Measurements from ENCODE around the gene EFNB2.

DNA sequence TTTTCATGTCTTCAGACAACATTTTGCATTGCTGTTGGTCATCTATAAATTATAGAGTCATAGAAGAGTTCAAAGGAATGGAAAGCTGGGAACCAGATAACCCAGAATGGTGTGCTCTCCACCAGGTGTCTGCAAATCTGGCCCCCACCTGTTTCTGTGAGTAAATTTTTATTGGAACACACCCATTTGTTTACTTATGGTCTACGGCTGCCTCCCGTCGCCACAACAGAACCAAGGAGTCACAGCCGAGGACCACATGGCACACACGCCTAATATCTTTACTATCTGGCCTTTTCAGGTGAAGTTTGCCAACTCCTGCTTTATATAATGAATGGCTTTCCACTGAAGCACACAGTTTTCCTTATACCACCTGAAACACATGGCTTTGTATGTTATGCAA, 58.2 kb downstream of the EFNB2 start:
- TF ChIP-seq RBAK (tag by site-specific recombination; IDR thresholded peaks at IDR 0.05) (no peak), ZNF354C (tag by site-specific recombination; IDR thresholded peaks at IDR 0.05; ENCODE audit: borderline replicate concordance, low read depth) (no peak), CTCF (tag by site-specific recombination; IDR thresholded peaks at IDR 0.05) (no peak), KLF1 (tag by site-specific recombination; IDR thresholded peaks at IDR 0.05) (no peak), ZNF202 (tag by site-specific recombination; IDR thresholded peaks at IDR 0.05; ENCODE audit: borderline replicate concordance) (no peak), ZFP3 (tag by site-specific recombination; IDR thresholded peaks at IDR 0.05; ENCODE audit: low read depth) (no peak), ZNF274 (IDR thresholded peaks at IDR 0.05; ENCODE audit: low read length) (no peak), ZNF274 (tag by site-specific recombination; IDR thresholded peaks at IDR 0.05; ENCODE audit: borderline replicate concordance) (no peak)
- TF ChIP-seq, protein P1, sequence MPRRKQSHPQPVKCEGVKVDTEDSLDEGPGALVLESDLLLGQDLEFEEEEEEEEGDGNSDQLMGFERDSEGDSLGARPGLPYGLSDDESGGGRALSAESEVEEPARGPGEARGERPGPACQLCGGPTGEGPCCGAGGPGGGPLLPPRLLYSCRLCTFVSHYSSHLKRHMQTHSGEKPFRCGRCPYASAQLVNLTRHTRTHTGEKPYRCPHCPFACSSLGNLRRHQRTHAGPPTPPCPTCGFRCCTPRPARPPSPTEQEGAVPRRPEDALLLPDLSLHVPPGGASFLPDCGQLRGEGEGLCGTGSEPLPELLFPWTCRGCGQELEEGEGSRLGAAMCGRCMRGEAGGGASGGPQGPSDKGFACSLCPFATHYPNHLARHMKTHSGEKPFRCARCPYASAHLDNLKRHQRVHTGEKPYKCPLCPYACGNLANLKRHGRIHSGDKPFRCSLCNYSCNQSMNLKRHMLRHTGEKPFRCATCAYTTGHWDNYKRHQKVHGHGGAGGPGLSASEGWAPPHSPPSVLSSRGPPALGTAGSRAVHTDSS (tag by site-specific recombination; IDR thresholded peaks at IDR 0.05) = no peak
- TF ChIP-seq, protein P2, sequence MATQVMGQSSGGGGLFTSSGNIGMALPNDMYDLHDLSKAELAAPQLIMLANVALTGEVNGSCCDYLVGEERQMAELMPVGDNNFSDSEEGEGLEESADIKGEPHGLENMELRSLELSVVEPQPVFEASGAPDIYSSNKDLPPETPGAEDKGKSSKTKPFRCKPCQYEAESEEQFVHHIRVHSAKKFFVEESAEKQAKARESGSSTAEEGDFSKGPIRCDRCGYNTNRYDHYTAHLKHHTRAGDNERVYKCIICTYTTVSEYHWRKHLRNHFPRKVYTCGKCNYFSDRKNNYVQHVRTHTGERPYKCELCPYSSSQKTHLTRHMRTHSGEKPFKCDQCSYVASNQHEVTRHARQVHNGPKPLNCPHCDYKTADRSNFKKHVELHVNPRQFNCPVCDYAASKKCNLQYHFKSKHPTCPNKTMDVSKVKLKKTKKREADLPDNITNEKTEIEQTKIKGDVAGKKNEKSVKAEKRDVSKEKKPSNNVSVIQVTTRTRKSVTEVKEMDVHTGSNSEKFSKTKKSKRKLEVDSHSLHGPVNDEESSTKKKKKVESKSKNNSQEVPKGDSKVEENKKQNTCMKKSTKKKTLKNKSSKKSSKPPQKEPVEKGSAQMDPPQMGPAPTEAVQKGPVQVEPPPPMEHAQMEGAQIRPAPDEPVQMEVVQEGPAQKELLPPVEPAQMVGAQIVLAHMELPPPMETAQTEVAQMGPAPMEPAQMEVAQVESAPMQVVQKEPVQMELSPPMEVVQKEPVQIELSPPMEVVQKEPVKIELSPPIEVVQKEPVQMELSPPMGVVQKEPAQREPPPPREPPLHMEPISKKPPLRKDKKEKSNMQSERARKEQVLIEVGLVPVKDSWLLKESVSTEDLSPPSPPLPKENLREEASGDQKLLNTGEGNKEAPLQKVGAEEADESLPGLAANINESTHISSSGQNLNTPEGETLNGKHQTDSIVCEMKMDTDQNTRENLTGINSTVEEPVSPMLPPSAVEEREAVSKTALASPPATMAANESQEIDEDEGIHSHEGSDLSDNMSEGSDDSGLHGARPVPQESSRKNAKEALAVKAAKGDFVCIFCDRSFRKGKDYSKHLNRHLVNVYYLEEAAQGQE (tag by site-specific recombination; IDR thresholded peaks at IDR 0.05) = no peak
- TF ChIP-seq, protein P3, sequence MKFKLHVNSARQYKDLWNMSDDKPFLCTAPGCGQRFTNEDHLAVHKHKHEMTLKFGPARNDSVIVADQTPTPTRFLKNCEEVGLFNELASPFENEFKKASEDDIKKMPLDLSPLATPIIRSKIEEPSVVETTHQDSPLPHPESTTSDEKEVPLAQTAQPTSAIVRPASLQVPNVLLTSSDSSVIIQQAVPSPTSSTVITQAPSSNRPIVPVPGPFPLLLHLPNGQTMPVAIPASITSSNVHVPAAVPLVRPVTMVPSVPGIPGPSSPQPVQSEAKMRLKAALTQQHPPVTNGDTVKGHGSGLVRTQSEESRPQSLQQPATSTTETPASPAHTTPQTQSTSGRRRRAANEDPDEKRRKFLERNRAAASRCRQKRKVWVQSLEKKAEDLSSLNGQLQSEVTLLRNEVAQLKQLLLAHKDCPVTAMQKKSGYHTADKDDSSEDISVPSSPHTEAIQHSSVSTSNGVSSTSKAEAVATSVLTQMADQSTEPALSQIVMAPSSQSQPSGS (tag by site-specific recombination; IDR thresholded peaks at IDR 0.05; ENCODE audit: low read depth) = no peak
